HG03060 (cell line): ENCODE measurements around the gene KMT2B.
"Not testable (repeated sequence)": the region's sequence is repeated elsewhere in the genome, so short reads cannot be mapped to it uniquely, and the experiment has no call there.

Experiments
- ATAC-seq: cut with Tn5 transposase; IDR thresholded peaks from one replicate; pipeline ENCODE4 v1.9.1; 2021; ENCODE audit warnings: low read depth, moderate number of reproducible peaks; ENCODE audit not compliant: unreplicated experiment

Gene KMT2B

DNA sequence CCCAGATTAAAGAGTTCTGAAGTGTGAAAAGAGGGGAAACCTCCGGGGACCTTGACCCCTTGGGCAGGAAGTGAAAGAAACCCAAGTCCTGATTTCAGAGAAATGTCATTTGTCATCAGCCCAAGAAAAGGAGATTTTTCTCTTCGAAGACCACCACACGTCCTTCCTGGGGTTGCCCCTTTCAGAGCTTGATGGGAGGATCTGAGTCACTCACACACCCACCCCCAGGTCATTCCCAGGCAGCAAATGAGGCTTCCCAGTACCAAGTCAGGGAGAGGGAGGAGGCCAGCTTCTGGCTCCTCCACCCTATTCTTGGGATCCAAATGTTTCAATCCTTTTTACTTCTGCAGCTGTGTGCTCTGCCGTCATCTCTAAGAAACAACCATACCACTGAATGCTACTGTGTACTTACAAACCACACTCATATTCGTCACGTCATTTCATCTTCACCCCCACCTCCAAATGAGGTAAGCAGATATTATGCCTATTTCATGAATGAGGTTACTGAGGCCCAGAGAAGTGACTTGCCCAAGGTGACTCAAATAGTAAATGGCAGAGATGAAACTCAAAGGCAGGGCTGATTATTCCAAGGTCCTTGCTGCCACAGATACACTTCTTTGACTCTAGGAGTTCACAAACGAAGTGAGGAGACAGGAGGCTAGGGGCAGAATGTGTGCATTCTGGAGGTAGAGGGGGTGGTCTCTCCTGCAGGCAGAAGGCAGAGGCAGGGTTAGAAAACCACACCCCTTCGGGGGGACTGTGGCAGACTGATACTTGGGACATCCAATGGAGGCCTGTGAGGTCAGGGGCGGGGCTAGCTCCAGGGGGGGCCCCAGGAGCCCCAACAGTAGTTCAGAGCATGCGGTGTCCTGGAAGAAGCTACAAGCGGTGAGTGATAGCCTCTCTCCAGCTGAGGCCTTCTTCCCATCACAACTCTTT, 5.0 kb upstream of the KMT2B start:
- no peak for ATAC-seq

DNA sequence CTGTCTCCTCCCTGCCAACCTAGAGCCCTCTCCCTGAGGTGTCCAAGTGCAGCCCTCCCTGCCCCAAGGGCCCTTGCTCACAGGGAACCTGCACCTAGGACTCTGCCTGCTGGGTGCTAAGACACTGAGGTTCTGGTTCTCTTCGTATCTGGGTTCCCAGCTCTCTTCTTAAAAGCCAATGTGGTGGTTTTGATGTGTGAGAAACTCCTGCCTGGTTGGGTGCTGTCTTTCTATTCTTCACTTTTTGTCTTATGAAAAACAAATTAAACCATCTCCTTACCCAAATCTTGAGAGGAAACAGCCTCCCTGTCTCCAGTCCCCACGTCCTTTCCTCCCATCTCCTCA, 4.3 kb upstream of the KMT2B start:
- no peak for ATAC-seq

- ATAC-seq = no peak
Observed at GRCh38 chr19:35713904-35714495, 3.8 kb upstream of the KMT2B start.

GRCh38 chr19:35714601-35715354, 3.0 kb upstream of the KMT2B start:
- no peak for ATAC-seq

DNA sequence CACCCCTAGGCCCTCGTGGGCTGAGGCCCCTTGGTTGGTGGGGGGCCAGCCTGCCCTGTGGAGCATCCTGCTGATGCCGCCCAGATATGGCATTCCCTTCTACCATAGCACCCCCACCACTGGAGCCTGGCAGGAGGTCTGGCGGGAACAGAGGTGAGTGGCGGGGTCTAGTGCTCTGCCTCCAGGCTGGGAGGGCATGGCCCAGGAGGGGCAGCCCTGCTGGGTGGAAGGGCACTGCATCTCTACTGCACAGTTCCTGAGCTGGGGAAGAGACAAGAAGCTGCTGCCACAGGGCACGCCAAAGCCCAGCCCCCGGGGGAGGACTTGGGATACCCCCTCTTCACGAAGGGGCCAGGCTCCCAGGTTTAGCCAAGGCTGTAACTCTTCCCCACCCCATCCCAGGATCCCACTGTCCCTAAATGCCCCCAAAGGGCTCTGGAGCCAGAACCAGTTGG, 2.4 kb upstream of the KMT2B start:
- ATAC-seq = no peak

DNA sequence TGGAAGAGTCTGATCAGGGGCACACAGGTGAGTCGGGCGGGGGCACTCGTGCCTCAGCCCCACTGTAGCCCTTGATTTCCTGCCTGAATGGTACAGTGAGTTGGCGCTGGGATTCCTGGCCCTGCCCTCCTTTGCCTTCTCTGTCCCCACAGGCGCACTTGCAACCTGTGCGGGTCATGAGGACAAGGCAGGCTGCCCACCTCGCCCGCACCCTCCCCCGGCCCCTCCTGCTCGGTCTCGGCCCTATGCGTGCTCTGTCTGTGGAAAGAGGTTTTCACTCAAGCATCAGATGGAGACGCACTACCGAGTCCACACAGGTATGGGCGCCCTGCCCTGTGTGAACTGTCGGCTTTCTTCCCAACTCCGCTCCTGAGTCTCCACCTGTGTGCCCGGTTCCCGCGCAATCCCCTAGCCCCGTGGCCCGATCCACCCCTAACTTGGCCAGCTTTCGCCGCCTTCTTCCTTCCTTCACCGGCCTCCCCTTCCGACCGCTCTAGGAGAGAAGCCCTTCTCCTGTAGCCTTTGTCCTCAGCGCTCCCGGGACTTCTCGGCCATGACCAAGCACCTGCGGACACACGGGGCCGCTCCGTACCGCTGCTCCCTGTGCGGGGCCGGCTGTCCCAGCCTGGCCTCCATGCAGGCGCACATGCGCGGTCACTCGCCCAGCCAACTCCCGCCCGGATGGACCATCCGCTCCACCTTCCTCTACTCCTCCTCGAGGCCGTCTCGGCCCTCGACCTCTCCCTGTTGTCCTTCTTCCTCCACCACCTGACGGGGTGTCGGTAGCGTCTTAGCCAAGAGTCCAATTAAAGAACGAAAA, 1.6 kb upstream of the KMT2B start:
- ATAC-seq = no peak

DNA sequence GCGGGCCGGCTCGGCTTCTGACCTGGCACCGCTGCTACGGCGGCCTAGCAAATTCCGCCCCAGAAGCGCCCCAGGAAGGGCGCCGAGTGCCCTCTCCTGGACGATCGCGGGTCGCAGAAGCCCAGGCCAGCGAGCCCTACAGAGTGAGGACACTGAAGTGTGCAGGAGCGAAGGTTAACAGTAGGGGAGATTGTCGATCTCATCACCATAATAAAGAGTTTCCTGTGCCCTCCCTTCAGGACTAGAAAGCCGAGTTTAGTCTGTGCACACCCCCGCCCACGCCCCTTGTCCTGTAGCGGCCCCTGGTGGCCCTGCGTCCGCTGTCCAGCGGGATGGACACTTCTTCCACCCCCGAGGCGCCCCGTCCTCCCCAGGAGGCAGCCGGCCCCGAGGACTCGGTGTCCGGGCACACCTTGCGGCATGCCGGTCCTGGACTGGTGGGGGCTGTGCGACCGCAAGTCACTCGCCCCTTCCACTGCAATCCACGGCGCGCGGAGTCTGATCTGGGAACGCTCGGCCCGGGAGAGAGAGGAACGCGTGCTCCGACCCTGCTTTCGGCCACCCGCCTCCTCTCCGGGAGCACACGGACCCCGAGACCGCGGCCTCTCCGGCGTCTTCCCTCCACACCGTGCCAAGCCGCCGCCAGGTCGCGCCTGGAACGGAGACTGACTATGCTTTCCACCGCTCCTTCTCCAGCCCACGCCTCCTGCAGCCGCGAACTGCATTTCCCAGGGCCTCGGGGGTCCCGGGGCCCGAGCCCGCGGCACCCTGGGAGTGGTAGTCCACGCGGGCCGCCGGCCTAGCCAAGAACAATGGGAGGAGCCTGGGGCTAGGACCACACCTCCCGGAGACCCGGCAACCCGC, 770 bp upstream of the KMT2B start:
- ATAC-seq = peak; percentile 35

DNA sequence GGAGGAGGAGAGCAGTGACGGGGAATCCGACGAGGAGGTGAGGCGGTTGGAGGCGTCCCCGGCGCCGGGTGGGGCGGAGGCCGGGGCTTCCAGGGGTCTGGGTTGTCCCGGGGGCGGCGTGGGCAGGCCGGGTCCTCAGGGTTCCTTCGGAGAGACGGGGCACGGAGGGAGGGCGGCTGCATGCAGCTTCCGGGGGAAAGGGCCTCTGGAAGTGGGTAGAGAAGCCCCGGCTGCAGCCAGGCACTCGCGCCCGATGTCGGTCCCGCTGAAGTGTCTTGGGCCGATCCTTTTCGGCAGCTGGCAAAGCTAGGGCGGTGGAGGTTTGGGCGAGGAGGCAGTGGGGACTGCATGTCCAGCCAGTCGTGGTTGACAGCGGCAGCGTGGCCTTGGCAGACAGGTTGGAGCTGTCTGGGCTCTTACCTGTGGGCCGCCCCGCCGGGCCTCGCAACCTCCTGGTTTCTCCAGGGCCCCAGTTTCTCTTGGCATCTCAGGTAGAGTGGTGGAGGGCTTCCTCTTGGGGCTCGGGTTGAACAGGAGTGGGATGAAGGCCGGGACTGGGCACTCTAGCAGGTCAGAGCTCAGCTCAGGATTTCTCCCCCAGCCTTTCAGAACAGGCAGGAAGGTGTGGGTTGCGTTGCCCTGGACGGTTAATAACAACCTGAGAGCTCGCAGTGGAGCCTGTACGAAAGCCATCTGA, 690 bp downstream of the KMT2B start:
- ATAC-seq = no peak

- ATAC-seq = no peak
Observed at GRCh38 chr19:35719402-35720162, 1.8 kb downstream of the KMT2B start.

- ATAC-seq = no peak
Observed at GRCh38 chr19:35720163-35720524, 2.3 kb downstream of the KMT2B start.

DNA sequence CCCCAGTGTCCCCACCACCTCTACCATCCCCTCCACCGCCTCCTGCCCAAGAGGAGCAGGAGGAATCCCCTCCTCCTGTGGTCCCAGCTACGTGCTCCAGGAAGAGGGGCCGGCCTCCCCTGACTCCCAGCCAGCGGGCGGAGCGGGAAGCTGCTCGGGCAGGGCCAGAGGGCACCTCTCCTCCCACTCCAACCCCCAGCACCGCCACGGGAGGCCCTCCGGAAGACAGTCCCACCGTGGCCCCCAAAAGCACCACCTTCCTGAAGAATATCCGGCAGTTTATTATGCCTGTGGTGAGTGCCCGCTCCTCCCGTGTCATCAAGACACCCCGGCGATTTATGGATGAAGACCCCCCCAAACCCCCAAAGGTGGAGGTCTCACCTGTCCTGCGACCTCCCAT, 2.8 kb downstream of the KMT2B start:
- ATAC-seq = no peak

DNA sequence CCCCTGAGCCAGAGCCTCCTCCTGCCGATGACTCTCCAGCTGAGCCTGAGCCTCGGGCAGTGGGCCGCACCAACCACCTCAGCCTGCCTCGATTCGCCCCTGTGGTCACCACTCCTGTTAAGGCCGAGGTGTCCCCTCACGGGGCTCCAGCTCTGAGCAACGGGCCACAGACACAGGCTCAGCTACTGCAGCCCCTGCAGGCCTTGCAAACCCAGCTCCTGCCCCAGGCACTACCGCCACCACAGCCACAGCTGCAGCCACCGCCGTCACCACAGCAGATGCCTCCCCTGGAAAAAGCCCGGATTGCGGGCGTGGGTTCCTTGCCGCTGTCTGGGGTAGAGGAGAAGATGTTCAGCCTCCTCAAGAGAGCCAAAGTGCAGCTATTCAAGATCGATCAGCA, 3.6 kb downstream of the KMT2B start:
- ATAC-seq = no peak

- no peak for ATAC-seq
Observed at GRCh38 chr19:35722461-35722860, 4.7 kb downstream of the KMT2B start.

DNA sequence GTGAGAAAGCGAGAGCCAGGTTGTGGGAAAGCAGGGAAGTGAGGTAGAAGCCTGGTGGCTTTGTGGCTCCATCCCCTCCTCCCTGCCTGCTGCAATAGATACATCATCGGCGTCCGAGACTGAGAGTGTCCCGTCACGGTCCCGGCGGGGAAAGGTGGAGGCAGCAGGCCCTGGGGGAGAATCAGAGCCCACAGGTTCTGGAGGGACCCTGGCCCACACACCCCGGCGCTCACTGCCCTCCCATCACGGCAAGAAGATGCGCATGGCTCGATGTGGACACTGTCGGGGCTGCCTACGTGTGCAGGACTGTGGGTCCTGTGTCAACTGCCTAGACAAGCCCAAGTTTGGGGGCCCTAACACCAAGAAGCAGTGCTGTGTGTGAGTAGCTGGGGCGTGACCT, 5.1 kb downstream of the KMT2B start:
- ATAC-seq = no peak

DNA sequence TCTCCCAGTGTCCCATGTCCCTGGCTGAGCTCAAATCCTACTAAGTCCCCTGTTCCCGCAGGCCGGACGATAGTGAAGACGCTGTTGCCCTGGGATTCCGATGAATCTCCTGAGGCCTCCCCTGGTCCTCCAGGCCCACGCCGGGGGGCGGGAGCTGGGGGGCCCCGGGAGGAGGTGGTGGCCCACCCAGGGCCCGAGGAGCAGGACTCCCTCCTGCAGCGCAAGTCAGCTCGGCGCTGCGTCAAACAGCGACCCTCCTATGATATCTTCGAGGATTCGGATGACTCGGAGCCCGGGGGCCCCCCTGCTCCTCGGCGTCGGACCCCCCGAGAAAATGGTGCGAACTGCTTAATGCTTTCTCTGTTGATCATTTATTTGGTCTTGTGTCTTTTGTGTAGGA, 5.9 kb downstream of the KMT2B start:
- no peak for ATAC-seq

DNA sequence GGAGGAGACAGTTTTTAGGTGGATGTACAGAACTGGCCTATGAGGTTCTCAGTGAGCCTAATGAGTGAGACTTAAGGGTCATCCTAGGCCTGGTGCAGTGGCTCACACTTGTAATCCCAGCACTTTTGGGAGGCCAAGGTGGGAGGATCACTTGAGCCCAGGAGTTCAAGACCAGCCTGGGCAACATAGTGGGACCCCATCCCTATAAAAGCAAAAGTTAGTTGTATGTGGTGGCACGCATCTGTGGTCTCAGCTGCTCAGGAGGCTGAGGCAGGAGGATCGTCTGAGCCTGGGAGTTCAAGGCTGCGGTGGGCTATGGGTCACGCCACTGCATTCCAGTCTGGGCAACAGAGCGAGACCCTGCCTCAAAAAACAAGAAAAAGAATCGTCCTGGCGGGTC, 6.3 kb downstream of the KMT2B start:
- not testable (repeated sequence) for ATAC-seq

GRCh38 chr19:35724560-35724959, 6.8 kb downstream of the KMT2B start:
- ATAC-seq = no peak

GRCh38 chr19:35725216-35725861, 7.5 kb downstream of the KMT2B start:
- ATAC-seq = no peak
